Diencephalon (tissue), 1 donor: ENCODE measurements around the gene ERBB3. TPM values are rescaled to one million over a fixed set of nuclear protein-coding genes. Genes with fewer than 3 reads are reported as not detected.

Source experiments
- total RNA-seq: library from RNA; depleted of rRNA; stranded (reverse); fragments of >200 nt; gene quantifications from one replicate; pipeline ENCODE4 v1.2.3, GENCODE V29; 2014

Gene ERBB3
- total RNA-seq: 6.2 TPM

GRCh38 chr12:56079723-56080555 is at the start of gene ERBB3:
Gene ERBB3 (plus strand): TSS chr12:56080165. CDS start chr12:56080301, 136 bp downstream.

GRCh38 chr12:56041552-56042429 is 38.2 kb upstream of the ERBB3 start, which contains the start of gene RPS26:
Gene RPS26 (plus strand): TSS chr12:56041918. CDS start chr12:56042167, 249 bp downstream.

GRCh38 chr12:56104109-56104814 is 24.3 kb downstream of the ERBB3 start, which contains the start of gene PA2G4:
Gene PA2G4 (plus strand): TSS chr12:56104559. CDS start chr12:56104738, 179 bp downstream.

GRCh38 chr12:56116267-56117081 is 36.5 kb downstream of the ERBB3 start, which contains the start of gene RPL41:
Gene RPL41 (plus strand): TSS chr12:56116633.

GRCh38 chr12:56117778-56118687 is 38.1 kb downstream of the ERBB3 start, which contains the start of gene ZC3H10:
Gene ZC3H10 (plus strand): TSS chr12:56118266. CDS start chr12:56120563, 2,297 bp downstream.

GRCh38 chr12:56127888-56128669 is 48.1 kb downstream of the ERBB3 start, which contains the start of gene ESYT1:
Gene ESYT1 (plus strand): TSS chr12:56128267. CDS start chr12:56128320, 53 bp downstream.

GRCh38 chr12:56152132-56152755 is 72.3 kb downstream of the ERBB3 start, which contains the start of gene MYL6B:
Gene MYL6B (plus strand): TSS chr12:56152587. CDS start chr12:56153919, 1,332 bp downstream.

Other genes with a start within 250 kb of the ERBB3 start
- not detected for gene MMP19, start 237.2 kb upstream of the ERBB3 start, total RNA-seq
- gene PYM1, start 152.3 kb upstream of the ERBB3 start, total RNA-seq: 25.1 TPM
- gene DGKA, start 149.0 kb upstream of the ERBB3 start, total RNA-seq: 12.9 TPM
- gene PMEL, start 114.1 kb upstream of the ERBB3 start, total RNA-seq: 0.69 TPM
- gene CDK2, start 113.3 kb upstream of the ERBB3 start, total RNA-seq: 12.7 TPM
- 59.1 TPM for gene RAB5B, start 106.1 kb upstream of the ERBB3 start, total RNA-seq
- 13.4 TPM for gene SUOX, start 82.9 kb upstream of the ERBB3 start, total RNA-seq
- 3.7 TPM for gene IKZF4, start 59.1 kb upstream of the ERBB3 start, total RNA-seq
- 40.4 TPM for gene RPS26, start 38.2 kb upstream of the ERBB3 start, total RNA-seq
- gene PA2G4, start 24.4 kb downstream of the ERBB3 start, total RNA-seq: 70.8 TPM
- gene RPL41, start 36.5 kb downstream of the ERBB3 start, total RNA-seq: 1,096 TPM
- 7.4 TPM for gene ZC3H10, start 38.1 kb downstream of the ERBB3 start, total RNA-seq
- gene ESYT1, start 48.1 kb downstream of the ERBB3 start, total RNA-seq: 51.9 TPM
- 118 TPM for gene MYL6B, start 72.4 kb downstream of the ERBB3 start, total RNA-seq
- 650 TPM for gene MYL6, start 78.2 kb downstream of the ERBB3 start, total RNA-seq
- gene SMARCC2, start 109.3 kb downstream of the ERBB3 start, total RNA-seq: 108 TPM
- 71.3 TPM for gene RNF41, start 141.8 kb downstream of the ERBB3 start, total RNA-seq
- 26.3 TPM for gene NABP2, start 144.2 kb downstream of the ERBB3 start, total RNA-seq
- not detected for gene SLC39A5, start 149.9 kb downstream of the ERBB3 start, total RNA-seq
- 23.5 TPM for gene ANKRD52, start 178.2 kb downstream of the ERBB3 start, total RNA-seq
- 12.5 TPM for gene COQ10A, start 186.8 kb downstream of the ERBB3 start, total RNA-seq
- 153 TPM for gene CS, start 220.2 kb downstream of the ERBB3 start, total RNA-seq
- 39.9 TPM for gene CNPY2, start 235.8 kb downstream of the ERBB3 start, total RNA-seq